Measurements from ENCODE around the gene KLHL4. TPM values are rescaled to one million over a fixed set of nuclear protein-coding genes. Genes with fewer than 3 reads are reported as not detected.
"Not testable (repeated sequence)": the region's sequence is repeated elsewhere in the genome, so short reads cannot be mapped to it uniquely, and the experiment has no call there.

Gene KLHL4
- total RNA-seq, 1 donor from 2014 or later = 50.1 TPM

- DNase-seq = no peak
Observed at GRCh38 chrX:87663421-87663820, 145.8 kb downstream of the KLHL4 start.

GRCh38 chrX:87664381-87664780, 146.8 kb downstream of the KLHL4 start:
- no peak for DNase-seq

- no peak for DNase-seq
Observed at GRCh38 chrX:87679849-87680248, 162.2 kb downstream of the KLHL4 start.

GRCh38 chrX:87687703-87688102, 170.1 kb downstream of the KLHL4 start:
- DNase-seq = no peak

- DNase-seq = not testable (repeated sequence)
Observed at GRCh38 chrX:87688113-87688748, 170.6 kb downstream of the KLHL4 start.

DNA sequence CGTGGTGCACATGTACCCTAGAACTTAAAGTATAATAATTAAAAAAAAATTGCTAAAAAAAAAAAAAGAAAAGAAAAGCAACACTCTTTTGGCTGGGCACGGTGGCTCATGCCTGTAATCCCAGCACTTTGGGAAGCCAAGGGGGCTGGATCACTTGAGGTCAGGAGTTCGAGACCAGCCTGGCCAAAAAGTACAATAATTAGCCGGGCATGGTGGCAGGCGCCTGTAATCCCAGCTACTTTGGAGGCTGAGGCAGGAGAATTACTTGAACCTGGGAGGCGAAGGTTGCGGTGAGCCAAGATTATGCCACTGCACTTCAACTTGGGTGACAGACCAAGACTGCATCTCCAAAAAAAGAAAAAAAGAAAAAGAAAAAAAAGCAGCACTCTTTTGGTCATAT, 171.6 kb downstream of the KLHL4 start:
- DNase-seq = not testable (repeated sequence)

DNA sequence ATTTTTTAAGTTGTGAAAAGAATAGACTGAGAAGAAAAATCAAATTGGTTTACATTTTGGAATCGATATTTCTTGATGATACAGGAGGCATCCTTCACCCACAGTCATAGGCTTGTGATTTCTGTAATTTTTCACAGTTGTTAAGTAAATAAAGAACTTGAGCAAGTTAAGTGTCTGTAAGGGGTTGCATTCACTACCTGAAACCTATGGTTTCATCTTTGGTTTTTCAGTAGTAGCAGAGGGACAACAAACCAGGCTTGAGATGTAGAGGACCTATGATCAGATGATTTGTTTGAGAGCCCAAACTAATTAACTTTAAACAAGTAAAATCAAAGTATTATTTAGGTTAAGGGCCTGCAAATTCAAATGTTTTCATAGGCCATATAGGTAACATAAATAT, 175.6 kb downstream of the KLHL4 start:
- DNase-seq = no peak

- DNase-seq = no peak
Observed at GRCh38 chrX:87697409-87697808, 179.8 kb downstream of the KLHL4 start.

DNA sequence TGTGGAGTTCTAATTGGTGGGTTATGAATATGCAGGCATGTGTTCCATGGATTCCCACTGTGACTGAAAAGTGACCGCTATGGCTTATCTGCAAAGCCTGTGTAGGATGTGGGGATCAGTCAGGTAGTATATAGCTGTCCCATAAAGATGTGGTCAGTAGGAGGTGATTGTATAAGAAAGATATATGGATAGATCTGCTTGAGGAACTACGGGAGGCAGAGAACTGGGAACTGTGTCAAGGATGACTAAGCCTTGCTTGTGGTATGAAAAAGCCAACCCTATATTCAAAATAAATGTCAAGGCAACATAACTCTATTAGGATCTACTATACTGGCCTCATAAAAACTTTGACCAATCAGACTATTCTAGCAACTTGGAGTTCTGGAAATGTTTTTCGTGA, 185.2 kb downstream of the KLHL4 start:
- DNase-seq = no peak

DNA sequence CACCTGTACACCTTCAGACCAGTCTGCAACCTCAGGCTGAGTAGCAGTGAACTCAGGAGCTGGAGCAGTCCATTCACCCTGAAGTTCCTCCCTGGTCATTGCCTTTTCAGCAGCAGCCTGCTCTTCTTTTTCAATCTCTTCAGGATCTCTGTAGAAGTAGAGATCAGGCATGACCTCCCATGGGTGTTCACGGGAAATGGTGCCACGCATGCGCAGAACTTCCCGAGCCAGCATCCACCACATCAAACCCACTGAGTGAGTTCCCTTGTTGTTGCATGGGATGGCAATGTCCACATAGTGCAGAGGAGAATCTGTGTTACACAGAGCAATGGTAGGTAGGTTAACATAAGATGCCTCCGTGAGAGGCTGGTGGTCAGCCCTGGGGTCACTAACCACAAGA, 185.9 kb downstream of the KLHL4 start:
- DNase-seq = not testable (repeated sequence)

DNA sequence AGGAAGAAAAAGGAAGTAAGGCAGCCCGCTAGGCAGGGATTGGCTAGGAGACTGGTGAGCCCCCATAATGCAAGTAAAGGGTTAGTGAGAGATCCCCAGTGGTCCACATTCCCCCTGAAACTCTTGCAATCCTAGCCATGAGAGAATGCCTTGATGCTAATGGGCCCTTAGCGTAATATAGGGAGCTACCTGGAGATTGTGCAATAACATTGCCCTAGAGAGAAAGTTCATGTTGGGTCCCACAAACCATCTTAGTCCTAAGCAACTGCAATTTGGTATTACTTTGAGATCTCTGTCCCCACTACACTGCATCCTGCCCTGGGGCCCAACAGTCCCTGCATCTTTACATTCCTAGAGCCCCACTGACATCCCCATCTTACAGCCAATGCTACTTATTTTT, 188.5 kb downstream of the KLHL4 start:
- no peak for DNase-seq

DNA sequence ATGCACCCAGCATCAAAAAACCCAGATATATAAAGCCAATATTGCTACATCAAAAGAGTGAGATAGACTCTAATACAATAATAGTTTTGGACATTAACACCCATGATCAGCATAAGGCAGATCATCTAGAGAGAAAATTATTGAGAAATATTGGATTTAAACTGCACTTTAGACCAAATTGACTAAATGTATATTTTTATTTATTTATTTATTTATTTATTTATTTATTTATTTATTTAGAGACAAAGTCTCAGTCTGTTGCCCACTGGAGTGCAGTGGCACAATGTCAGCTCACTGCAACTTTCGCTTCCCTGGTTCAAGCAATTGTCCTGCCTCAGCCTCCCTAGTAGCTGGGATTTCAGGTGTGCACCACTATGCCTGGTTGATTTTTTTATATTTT, 193.0 kb downstream of the KLHL4 start:
- DNase-seq = no peak

Data from occipital lobe (tissue), 2 donors.